MCF 10A (cell line): Measurements from ENCODE around the gene AUTS2. TPM values are rescaled to one million over a fixed set of nuclear protein-coding genes. Genes with fewer than 3 reads are reported as not detected.

ENCODE experiments used
- BruUV-seq: library from RNA; stranded (reverse); fragments of 400-500 nt; replicated peaks from 2 replicates; lab custom pipeline; 2021; lab: Mats Ljungman, UMichigan
- CTCF ChIA-PET: fragments of 300-600 bp; sonication (Branson Sonifier 250); formaldehyde crosslinking; extraction: SDS; loops from one replicate; lab custom pipeline; 2021; ENCODE audit warnings: antibody characterized with exemption, inconsistent platforms; lab: Yijun Ruan, JAX
- POLR2A ChIA-PET: fragments of 300-600, 350-650 bp; sonication (Branson Sonifier 250); formaldehyde crosslinking; extraction: SDS; loops from one replicate; lab custom pipeline; 2020; ENCODE audit warnings: antibody characterized with exemption, inconsistent platforms; lab: Yijun Ruan, JAX
- DNase-seq: peaks from one replicate; pipeline ENCODE4 v3.0.0-alpha.2; 2018; ENCODE audit not compliant: unreplicated experiment
- H3K27ac Mint-ChIP-seq: one replicate; pipeline ENCODE4 v1.8.0; 2022; ENCODE audit warnings: mild to moderate bottlenecking, low read depth, mixed read lengths; ENCODE audit not compliant: unreplicated experiment
- H3K27me3 Mint-ChIP-seq: one replicate; pipeline ENCODE4 v1.8.0; 2022; ENCODE audit warnings: mixed read lengths; ENCODE audit not compliant: insufficient read depth, unreplicated experiment
- H3K36me3 Mint-ChIP-seq: one replicate; pipeline ENCODE4 v1.8.0; 2022; ENCODE audit warnings: mild to moderate bottlenecking, moderate library complexity, mixed read lengths; ENCODE audit not compliant: insufficient read depth, unreplicated experiment
- H3K4me1 Mint-ChIP-seq: one replicate; pipeline ENCODE4 v1.8.0; 2022; ENCODE audit warnings: mixed read lengths; ENCODE audit not compliant: insufficient read depth, unreplicated experiment
- H3K4me3 Mint-ChIP-seq: one replicate; pipeline ENCODE4 v1.8.0; 2022; ENCODE audit warnings: mild to moderate bottlenecking, moderate library complexity, mixed read lengths; ENCODE audit not compliant: unreplicated experiment
- H3K9me3 Mint-ChIP-seq: one replicate; pipeline ENCODE4 v1.8.0; 2022; ENCODE audit warnings: mixed read lengths; ENCODE audit not compliant: unreplicated experiment
- CTCF ChIP-seq: fragments of 200-600 bp; IDR thresholded peaks from one replicate; pipeline ENCODE4 v1.8.0; 2022; ENCODE audit warnings: antibody characterized with exemption, mild to moderate bottlenecking; ENCODE audit not compliant: unreplicated experiment
- intact Hi-C: fragments of 100-400 bp; cut with micrococcal nuclease; formaldehyde crosslinking; loops from 2 replicates; pipeline ENCODE4 v1.14.1; 2022
- total RNA-seq: library from RNA; stranded (reverse); gene quantifications from 2 replicates; pipeline ENCODE4 v1.2.3, GENCODE V29; 2022

AUTS2 gene
- total RNA-seq, 1 experiment from 2014 or later, result 1.3 TPM

GRCh38 chr7:70770154-70770553 is 1171.9 kb downstream of the AUTS2 start:
- Mint-ChIP-seq H3K4me1 (no peaks in the 10 kb centered on the region), H3K36me3 (no peaks in the 10 kb centered on the region), H3K4me3 (no peak overlapping the region), H3K27ac (no peak overlapping the region), H3K27me3 (no peaks in the 10 kb centered on the region), H3K9me3 (peaks cover 1% of the 10 kb centered on the region)
- ChIA-PET CTCF (no interaction called here), POLR2A (no interaction called here)
- intact Hi-C loops, result no loop called here
- DNase-seq, result no peak
- no peak for TF ChIP-seq CTCF
- no TSS peak for BruUV-seq

GRCh38 chr7:70771451-70771850 is 1173.2 kb downstream of the AUTS2 start:
- H3K27ac Mint-ChIP-seq, result no peak overlapping the region
- no peak for TF ChIP-seq CTCF
- BruUV-seq, result no TSS peak
- intact Hi-C loops, result no loop called here
- H3K4me1 Mint-ChIP-seq, result no peaks in the 10 kb centered on the region
- no peaks in the 10 kb centered on the region for H3K27me3 Mint-ChIP-seq
- DNase-seq, result no peak
- H3K4me3 Mint-ChIP-seq, result no peak overlapping the region
- no peaks in the 10 kb centered on the region for H3K9me3 Mint-ChIP-seq
- no peaks in the 10 kb centered on the region for H3K36me3 Mint-ChIP-seq
- ChIA-PET CTCF (no interaction called here), POLR2A (no interaction called here)

GRCh38 chr7:70772891-70773290 is 1174.6 kb downstream of the AUTS2 start:
- no peak for TF ChIP-seq CTCF
- no peaks in the 10 kb centered on the region for H3K4me1 Mint-ChIP-seq
- no TSS peak for BruUV-seq

GRCh38 chr7:70773406-70773805 is 1175.1 kb downstream of the AUTS2 start:
- H3K9me3 Mint-ChIP-seq, result no peaks in the 10 kb centered on the region
- intact Hi-C loops, result no loop called here
- H3K27ac Mint-ChIP-seq, result no peak overlapping the region
- ChIA-PET CTCF (interaction anchor here (0.6 kb wide), 1 partner anchor 37 kb away, joined by 3 read pairs; no protein-coding TSS in a partner anchor), POLR2A (no interaction called here)
- BruUV-seq, result no TSS peak
- DNase-seq, result no peak
- no peak for TF ChIP-seq CTCF
- no peak overlapping the region for H3K4me3 Mint-ChIP-seq
- H3K4me1 Mint-ChIP-seq, result no peaks in the 10 kb centered on the region
- H3K36me3 Mint-ChIP-seq, result no peaks in the 10 kb centered on the region
- H3K27me3 Mint-ChIP-seq, result no peaks in the 10 kb centered on the region

More at GRCh38 chr7:70772891-70773290, 1174.6 kb downstream of the AUTS2 start:
- Mint-ChIP-seq H3K4me3 (no peak overlapping the region), H3K27me3 (no peaks in the 10 kb centered on the region), H3K9me3 (no peaks in the 10 kb centered on the region), H3K36me3 (no peaks in the 10 kb centered on the region), H3K27ac (no peak overlapping the region)
- ChIA-PET POLR2A (no interaction called here), CTCF (interaction anchor here (0.6 kb wide), 1 partner anchor 38 kb away, joined by 3 read pairs; no protein-coding TSS in a partner anchor)
- intact Hi-C loops, result no loop called here
- no peak for DNase-seq
